ENCODE data around the gene FAM240A.

The FAM240A gene

GRCh38 chr3:46607603-46608028 is 4.7 kb upstream of the FAM240A start:
- no peak for DNase-seq (ENCODE audit: low read depth)
- TF ChIP-seq CTCF (IDR thresholded peaks at IDR 0.05; ENCODE audit: control insufficient read depth, extremely low read depth, insufficient read depth): no peak
- no peak overlapping the region for H3K4me3 ChIP-seq (ENCODE audit: low read depth, low read length)

DNA sequence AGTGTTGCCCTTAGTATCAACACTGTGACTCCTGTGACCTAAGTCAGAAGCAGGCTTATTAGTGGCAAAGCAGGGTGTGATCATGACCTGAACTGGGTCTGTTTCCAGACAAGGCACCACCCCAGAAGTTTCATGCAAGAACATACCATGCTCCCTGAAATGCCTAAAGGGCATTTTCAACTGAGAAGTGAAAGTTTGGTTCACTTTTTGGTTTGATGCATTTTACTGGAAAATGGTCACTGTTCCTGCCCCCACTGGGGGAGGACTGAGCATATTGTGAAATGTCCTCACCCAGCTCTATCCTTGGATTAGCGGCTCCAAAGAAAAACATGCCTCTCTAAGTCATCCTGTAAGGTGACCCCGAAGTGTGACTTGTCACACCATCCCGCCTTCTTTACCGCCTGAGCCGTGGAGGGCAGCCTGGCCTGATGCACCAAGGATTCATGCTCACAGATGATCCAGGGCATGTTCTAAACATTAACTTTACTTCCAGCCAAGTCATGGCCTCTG is 3.1 kb upstream of the FAM240A start:
- no peak overlapping the region for H3K4me3 ChIP-seq (ENCODE audit: low read depth, low read length)
- no peak for DNase-seq (ENCODE audit: low read depth)
- TF ChIP-seq CTCF (IDR thresholded peaks at IDR 0.05; ENCODE audit: control insufficient read depth, extremely low read depth, insufficient read depth): no peak

DNA sequence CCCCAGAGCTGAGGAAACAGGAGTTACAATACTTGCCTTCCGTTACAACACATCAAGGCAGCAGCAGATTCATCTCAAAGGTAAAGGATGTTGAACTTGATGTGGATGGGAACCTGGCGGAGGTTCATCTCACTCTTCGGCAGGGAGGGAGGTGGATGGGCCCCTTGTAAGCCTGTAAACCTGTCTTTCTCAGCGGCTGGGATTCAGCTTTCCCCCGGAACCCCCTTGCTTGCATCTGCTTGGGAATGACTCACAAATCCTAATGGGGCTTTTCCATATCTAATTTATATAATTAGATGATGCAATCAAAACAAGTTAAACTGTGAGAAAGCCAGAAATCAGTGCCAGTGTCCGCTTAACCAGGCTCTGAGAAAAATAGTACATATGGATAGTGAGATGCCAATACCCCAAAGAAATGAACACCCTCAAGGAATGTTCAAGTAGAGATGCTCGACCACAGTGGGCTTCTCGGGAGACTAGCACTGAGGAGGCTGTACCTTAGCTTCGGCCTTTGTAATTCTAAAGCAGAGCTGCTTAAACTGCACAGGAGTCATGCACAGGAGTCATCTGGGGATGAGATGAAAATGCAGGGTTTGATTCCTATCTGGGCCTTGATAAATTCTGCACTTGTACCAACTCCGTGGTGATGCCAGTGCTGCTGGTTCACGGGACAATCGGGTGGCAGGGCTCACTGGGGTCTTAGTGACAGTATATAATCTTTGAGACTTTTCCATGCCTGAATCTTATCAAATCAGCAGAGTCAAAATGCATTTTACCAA is 2.2 kb upstream of the FAM240A start:
- H3K4me3 ChIP-seq (ENCODE audit: low read depth, low read length): no peak overlapping the region
- no peak for TF ChIP-seq CTCF (IDR thresholded peaks at IDR 0.05; ENCODE audit: control insufficient read depth, extremely low read depth, insufficient read depth)
- no peak for DNase-seq (ENCODE audit: low read depth)

DNA sequence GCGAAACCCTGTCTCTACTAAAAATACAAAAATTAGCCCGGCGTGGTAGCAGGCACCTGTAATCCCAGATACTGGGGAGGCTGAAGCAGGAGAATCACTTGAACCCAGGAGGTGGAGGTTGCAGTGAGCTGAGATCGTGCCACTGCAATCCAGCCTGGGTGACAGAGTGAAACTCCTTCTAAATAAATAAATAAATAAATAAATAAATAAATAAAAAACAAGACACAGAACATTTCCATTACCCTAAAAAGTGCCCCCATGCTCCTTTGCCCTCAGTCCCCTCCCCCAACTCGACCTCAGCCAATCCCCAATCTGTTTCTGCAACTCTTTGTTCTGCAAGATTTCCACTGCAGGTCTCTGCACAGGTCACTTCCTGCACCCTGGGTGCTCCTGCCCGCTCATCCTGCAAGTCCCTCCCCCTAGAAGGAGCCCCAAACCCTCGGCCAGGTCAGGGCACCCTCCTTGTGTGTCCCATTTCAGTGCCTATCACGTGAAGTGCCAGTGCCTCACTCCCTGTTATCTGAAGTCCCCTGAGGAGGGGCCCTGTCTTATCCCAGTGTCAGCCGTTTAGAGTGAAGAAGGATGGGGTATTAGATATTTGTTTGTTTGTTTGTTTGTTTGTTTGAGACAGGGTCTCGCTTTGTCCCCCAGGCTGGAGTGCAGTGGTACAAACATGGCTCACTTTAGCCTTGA is 1.1 kb downstream of the FAM240A start:
- TF ChIP-seq CTCF (IDR thresholded peaks at IDR 0.05; ENCODE audit: control insufficient read depth, extremely low read depth, insufficient read depth): no peak
- DNase-seq (ENCODE audit: low read depth): no peak
- no peak overlapping the region for H3K4me3 ChIP-seq (ENCODE audit: low read depth, low read length)

DNA sequence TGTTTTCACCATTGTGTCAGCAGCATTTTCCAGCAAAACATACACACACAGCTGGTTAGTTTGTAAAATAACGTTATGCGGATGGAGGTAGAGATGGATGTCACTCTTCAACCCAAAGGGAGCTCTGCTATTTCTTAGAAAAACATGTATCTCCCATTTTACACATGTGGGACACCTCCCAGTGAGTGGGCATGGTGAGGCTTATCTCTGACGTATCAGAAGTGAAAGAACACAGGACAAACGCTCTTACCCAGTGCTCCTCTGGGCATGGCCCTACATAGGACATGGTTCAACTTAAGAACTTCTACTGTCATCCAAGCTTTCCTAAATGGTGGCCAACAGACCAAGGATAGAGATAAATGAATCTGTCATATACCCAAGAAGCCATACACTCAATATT is 2.1 kb downstream of the FAM240A start:
- TF ChIP-seq CTCF (IDR thresholded peaks at IDR 0.05; ENCODE audit: control insufficient read depth, extremely low read depth, insufficient read depth): no peak
- no peak for DNase-seq (ENCODE audit: low read depth)
- no peak overlapping the region for H3K4me3 ChIP-seq (ENCODE audit: low read depth, low read length)

GRCh38 chr3:46615050-46615775 is 2.9 kb downstream of the FAM240A start:
- no peak for DNase-seq (ENCODE audit: low read depth)
- TF ChIP-seq CTCF (IDR thresholded peaks at IDR 0.05; ENCODE audit: control insufficient read depth, extremely low read depth, insufficient read depth): no peak
- no peak overlapping the region for H3K4me3 ChIP-seq (ENCODE audit: low read depth, low read length)
